ENCODE data around the gene DDX60.

DNA sequence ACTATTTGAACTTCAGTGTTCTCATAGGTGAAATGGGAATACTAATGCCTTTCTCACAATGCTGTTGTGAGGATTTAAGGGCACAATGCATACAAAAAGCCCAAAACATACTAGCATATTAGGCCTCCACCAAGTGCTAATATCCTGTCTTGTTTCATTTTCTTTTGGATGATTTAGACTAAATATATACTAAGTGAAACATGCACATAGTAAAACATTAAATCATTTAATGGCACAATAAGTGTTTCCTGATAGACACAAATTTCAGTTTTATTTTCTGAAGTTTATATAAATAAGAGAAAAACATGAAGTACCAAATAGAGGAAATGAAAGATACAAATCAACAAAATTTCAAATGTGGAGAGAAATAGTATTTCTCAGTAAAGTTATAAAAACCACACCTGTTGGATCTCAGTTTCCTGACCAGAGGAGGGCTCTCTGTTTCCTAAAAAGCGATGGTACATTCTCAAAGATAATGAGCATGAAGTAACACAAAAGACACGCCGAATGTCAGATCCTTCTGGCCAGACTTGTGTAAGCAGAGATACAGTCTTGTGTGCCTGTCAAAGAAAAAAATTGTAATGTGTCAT is 25.1 kb downstream of the DDX60 start:
- TF ChIP-seq, protein P1, sequence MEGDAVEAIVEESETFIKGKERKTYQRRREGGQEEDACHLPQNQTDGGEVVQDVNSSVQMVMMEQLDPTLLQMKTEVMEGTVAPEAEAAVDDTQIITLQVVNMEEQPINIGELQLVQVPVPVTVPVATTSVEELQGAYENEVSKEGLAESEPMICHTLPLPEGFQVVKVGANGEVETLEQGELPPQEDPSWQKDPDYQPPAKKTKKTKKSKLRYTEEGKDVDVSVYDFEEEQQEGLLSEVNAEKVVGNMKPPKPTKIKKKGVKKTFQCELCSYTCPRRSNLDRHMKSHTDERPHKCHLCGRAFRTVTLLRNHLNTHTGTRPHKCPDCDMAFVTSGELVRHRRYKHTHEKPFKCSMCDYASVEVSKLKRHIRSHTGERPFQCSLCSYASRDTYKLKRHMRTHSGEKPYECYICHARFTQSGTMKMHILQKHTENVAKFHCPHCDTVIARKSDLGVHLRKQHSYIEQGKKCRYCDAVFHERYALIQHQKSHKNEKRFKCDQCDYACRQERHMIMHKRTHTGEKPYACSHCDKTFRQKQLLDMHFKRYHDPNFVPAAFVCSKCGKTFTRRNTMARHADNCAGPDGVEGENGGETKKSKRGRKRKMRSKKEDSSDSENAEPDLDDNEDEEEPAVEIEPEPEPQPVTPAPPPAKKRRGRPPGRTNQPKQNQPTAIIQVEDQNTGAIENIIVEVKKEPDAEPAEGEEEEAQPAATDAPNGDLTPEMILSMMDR (IDR thresholded peaks at IDR 0.05) = no peak
- TF ChIP-seq POLR2A (IDR thresholded peaks at IDR 0.05) = no peak
- TF ChIP-seq EP300 (IDR thresholded peaks at IDR 0.05) = no peak
- TF ChIP-seq POLR2AphosphoS5 (IDR thresholded peaks at IDR 0.05) = no peak

Data from suprapubic skin (tissue), 4 donors.